ENCODE data around the gene GAS7. TPM values are rescaled to one million over a fixed set of nuclear protein-coding genes. Genes with fewer than 3 reads are reported as not detected.

Gene GAS7
- total RNA-seq, 6 experiments from 2014 or later, result 1.6 to 7.1 (median 2.7) TPM

DNA sequence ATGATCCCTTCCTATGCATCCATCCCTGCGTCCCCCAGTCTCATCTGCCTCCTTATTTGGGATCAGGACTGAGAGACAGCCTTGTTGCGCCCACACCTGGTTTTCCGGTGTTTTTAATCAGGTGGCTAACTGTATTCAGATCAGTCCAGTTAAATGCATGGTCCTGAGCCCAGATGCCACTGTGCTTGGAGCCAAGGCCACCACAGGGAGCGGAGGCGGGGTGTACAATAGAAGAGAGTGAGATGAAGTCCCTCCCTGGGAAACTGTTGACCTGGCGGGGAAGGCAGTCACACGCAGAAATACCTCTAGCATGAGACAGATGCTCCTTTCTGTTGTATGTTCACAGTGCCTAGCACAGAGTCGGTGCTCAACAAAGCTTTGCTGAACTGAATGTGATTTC is 299.6 kb downstream of the GAS7 start:
- H3K4me1 ChIP-seq, result no peaks in the 10 kb centered on the region
- no peaks in the 10 kb centered on the region for H3K27me3 ChIP-seq
- no peaks in the 10 kb centered on the region for H3K9me3 ChIP-seq
- ATAC-seq (no peak), DNase-seq (no peak)
- intact Hi-C loops (cut with DNase I), result no loop called here
- no peaks in the 10 kb centered on the region for H3K36me3 ChIP-seq
- no peak overlapping the region for H3K27ac ChIP-seq
- TF ChIP-seq POLR2A (IDR thresholded peaks at IDR 0.05), result no peak
- TF ChIP-seq CTCF (IDR thresholded peaks at IDR 0.05), result no peak
- WGBS (ENCODE audit: insufficient coverage, low coverage, low lambda C conversion rate, missing lambda C conversion rate), result 77% methylated on average over 4 of the region's 8 CpGs
- no peak overlapping the region for H3K4me3 ChIP-seq

- intact Hi-C loops (cut with DNase I), result no loop called here
- H3K27me3 ChIP-seq, result no peaks in the 10 kb centered on the region
- H3K9me3 ChIP-seq, result no peaks in the 10 kb centered on the region
- no peak for DNase-seq
- ATAC-seq, result no peak
- no peaks in the 10 kb centered on the region for H3K36me3 ChIP-seq
- TF ChIP-seq POLR2A (IDR thresholded peaks at IDR 0.05) (no peak), CTCF (IDR thresholded peaks at IDR 0.05) (no peak)
- H3K4me3 ChIP-seq, result no peak overlapping the region
- H3K4me1 ChIP-seq, result no peaks in the 10 kb centered on the region
- H3K27ac ChIP-seq, result no peak overlapping the region
- WGBS (ENCODE audit: insufficient coverage, low coverage, low lambda C conversion rate, missing lambda C conversion rate), result 68% methylated on average over 10 of the region's 13 CpGs
These were observed 300.9 kb downstream of the GAS7 start for GRCh38 chr17:9897372-9897968.

DNA sequence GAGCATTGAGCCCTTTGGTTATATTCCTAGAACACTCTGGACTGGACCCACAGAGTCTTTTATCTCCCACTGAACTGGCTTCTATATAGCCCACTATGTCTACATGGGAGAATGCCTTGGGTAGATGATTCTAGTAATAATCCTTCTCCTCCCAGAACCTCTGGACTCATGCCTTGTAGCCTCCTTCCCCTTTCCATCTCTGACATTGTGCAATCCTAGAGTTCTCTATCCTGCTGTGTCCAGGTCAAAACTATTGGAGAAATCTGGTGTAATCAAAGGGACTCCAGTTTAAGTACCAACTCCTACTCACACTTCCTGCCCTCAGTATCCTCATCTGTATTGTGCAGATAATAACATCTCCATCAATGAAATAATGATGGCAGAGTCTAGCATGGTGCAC is 302.5 kb downstream of the GAS7 start:
- TF ChIP-seq CTCF (IDR thresholded peaks at IDR 0.05) (no peak), POLR2A (IDR thresholded peaks at IDR 0.05) (no peak)
- no peak for ATAC-seq

DNA sequence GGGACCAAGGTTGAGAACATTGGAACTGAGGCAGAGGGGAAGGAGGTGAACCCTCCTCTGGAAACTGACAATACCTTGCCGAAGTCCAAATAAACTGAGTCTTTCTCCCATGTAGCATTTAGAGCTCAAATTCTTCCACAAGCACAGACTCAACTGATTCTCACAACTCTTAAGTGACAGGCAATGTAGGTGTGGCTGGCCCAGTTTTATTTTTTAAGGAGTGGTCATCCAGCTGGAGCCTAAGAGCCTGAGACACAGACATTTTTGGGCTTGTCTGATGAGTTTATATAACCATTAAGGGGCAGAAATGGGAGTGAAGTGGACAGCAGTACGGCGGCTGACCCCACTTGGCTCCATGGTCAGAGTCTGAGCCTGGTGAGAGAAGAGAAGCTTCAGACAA is 304.2 kb downstream of the GAS7 start:
- Histone ChIP-seq H3K9me3 (no peaks in the 10 kb centered on the region), H3K4me1 (no peaks in the 10 kb centered on the region), H3K27ac (no peak overlapping the region), H3K36me3 (no peaks in the 10 kb centered on the region), H3K27me3 (no peaks in the 10 kb centered on the region), H3K4me3 (no peak overlapping the region)
- WGBS (ENCODE audit: insufficient coverage, low coverage, low lambda C conversion rate, missing lambda C conversion rate), result 63% methylated on average over 3 of the region's 3 CpGs
- DNase-seq (no peak), ATAC-seq (no peak)
- no peak for TF ChIP-seq CTCF (IDR thresholded peaks at IDR 0.05)
- TF ChIP-seq POLR2A (IDR thresholded peaks at IDR 0.05), result no peak
- intact Hi-C loops (cut with DNase I), result no loop called here

More for the DNA sequence above, 302.5 kb downstream of the GAS7 start:
- intact Hi-C loops (cut with DNase I), result no loop called here
- Histone ChIP-seq H3K27me3 (no peaks in the 10 kb centered on the region), H3K9me3 (no peaks in the 10 kb centered on the region), H3K4me3 (no peak overlapping the region), H3K4me1 (no peaks in the 10 kb centered on the region), H3K36me3 (no peaks in the 10 kb centered on the region), H3K27ac (no peak overlapping the region)
- DNase-seq, result no peak
